Chondrocyte (in vitro differentiated cells): ENCODE data around the gene GNB1. TPM values are rescaled to one million over a fixed set of nuclear protein-coding genes. Genes with fewer than 3 reads are reported as not detected.
A peak's percentile ranks its signal among the peaks of the same experiment; 100 is the strongest.

ENCODE experiments used
- DNase-seq: peaks from one replicate; pipeline ENCODE4 v3.0.0; 2021; ENCODE audit warnings: mixed read lengths, low spot score
- H3K27ac Mint-ChIP-seq: one replicate; pipeline ENCODE4 v1.8.0; 2021; ENCODE audit warnings: mild to moderate bottlenecking, moderate library complexity, mixed read lengths; ENCODE audit not compliant: unreplicated experiment
- H3K27me3 Mint-ChIP-seq: 2 replicates; pipeline ENCODE4 v1.8.0; 2021; ENCODE audit warnings: low read depth, mixed read lengths
- H3K36me3 Mint-ChIP-seq: 2 replicates; pipeline ENCODE4 v1.8.0; 2021; ENCODE audit warnings: low read depth, mixed read lengths
- H3K4me1 Mint-ChIP-seq: 2 replicates; pipeline ENCODE4 v1.8.0; 2021; ENCODE audit warnings: low read depth, mild to moderate bottlenecking, mixed read lengths
- H3K4me3 Mint-ChIP-seq: one replicate; pipeline ENCODE4 v1.8.0; 2021; ENCODE audit warnings: mild to moderate bottlenecking, moderate library complexity, mixed read lengths; ENCODE audit not compliant: unreplicated experiment
- H3K9me3 Mint-ChIP-seq: 2 replicates; pipeline ENCODE4 v1.8.0; 2021; ENCODE audit warnings: low read depth, mixed read lengths
- CTCF ChIP-seq: fragments of 200-600 bp; sonication (generic); IDR thresholded peaks from 2 replicates; pipeline ENCODE4 v1.5.0; 2021; ENCODE audit warnings: antibody characterized with exemption, mild to moderate bottlenecking, moderate library complexity
- total RNA-seq: library from RNA; stranded (reverse); gene quantifications from 3 replicates; pipeline ENCODE4 v1.2.1, GENCODE V29; 2021

GNB1 gene
- total RNA-seq, 1 donor from 2014 or later = 538 TPM

GRCh38 chr1:1842360-1843146 lies 48.3 kb downstream of the GNB1 start:
- TF ChIP-seq CTCF = no peak
- H3K4me3 Mint-ChIP-seq = no peak overlapping the region
- no peaks in the 10 kb centered on the region for H3K27me3 Mint-ChIP-seq
- H3K36me3 Mint-ChIP-seq = peaks cover 3% of the 10 kb centered on the region
- peak; percentile 61 for DNase-seq
- peaks cover 55% of the 10 kb centered on the region for H3K4me1 Mint-ChIP-seq
- H3K9me3 Mint-ChIP-seq = no peaks in the 10 kb centered on the region
- peak overlapping the region; percentile 83 for H3K27ac Mint-ChIP-seq

GRCh38 chr1:1841575-1841995 lies 49.3 kb downstream of the GNB1 start:
- DNase-seq = no peak
- peaks cover 45% of the 10 kb centered on the region for H3K4me1 Mint-ChIP-seq
- H3K9me3 Mint-ChIP-seq = no peaks in the 10 kb centered on the region
- no peaks in the 10 kb centered on the region for H3K27me3 Mint-ChIP-seq
- H3K27ac Mint-ChIP-seq = peak overlapping the region; percentile 55
- H3K4me3 Mint-ChIP-seq = no peak overlapping the region
- H3K36me3 Mint-ChIP-seq = peaks cover 6% of the 10 kb centered on the region
- TF ChIP-seq CTCF = peak; percentile 43

DNA sequence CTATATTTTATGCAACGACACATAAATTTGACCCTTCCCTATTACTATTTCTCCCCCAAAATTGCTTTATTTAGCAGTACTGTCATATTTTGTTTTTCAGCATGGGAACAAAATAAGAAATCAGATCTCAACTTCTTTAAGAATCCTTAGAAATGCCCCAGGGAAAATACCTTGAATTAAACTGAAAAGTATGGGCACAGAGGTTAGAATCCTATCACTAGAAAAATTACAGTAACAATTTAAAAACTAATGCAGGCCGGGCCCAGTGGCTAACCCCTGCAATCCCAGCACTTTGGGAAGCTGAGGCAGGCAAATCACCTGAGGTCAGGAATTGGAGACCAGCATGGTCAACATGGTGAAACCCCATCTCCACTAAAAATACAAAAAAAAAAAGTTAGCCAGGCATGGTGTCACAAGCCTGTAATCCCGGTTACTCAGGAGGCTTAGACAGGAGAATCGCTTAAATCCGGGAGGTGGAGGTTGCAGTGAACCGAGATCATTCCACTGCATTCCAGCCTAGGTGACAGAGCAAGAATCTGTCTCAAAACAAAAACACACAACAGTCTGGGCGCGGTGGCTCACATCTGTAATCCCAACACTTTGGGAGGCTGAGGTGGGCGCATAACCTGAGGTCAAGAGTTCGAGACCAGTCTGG lies 51.4 kb downstream of the GNB1 start:
- Mint-ChIP-seq H3K27me3 (no peaks in the 10 kb centered on the region), H3K9me3 (no peaks in the 10 kb centered on the region), H3K36me3 (peaks cover 6% of the 10 kb centered on the region), H3K27ac (peak overlapping the region; percentile 58), H3K4me3 (no peak overlapping the region), H3K4me1 (peaks cover 42% of the 10 kb centered on the region)
- TF ChIP-seq CTCF = no peak
- peak; percentile 37 for DNase-seq

DNA sequence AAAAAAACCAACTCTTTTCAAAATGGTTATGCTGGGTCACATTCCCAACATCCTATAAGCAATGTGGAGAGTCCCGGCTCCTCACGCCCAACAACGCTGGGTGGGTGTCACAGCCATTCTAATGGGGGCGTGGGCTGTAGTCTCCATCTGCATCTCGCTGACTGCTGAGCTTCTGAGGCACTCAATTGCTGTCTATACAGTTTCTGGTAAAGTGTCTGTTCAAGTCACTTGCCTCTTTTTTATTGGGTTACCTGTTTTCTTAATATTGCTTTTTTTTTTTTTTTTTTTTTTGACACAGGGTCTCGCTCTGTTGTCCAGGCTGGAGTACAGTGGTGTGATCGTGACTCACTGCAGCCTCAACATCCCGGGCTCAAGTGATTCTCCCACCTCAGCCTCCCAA lies 54.8 kb downstream of the GNB1 start:
- peaks cover 48% of the 10 kb centered on the region for H3K4me1 Mint-ChIP-seq
- peaks cover 13% of the 10 kb centered on the region for H3K36me3 Mint-ChIP-seq
- no peaks in the 10 kb centered on the region for H3K9me3 Mint-ChIP-seq
- H3K4me3 Mint-ChIP-seq = no peak overlapping the region
- no peak for TF ChIP-seq CTCF
- H3K27ac Mint-ChIP-seq = no peak overlapping the region
- no peak for DNase-seq
- no peaks in the 10 kb centered on the region for H3K27me3 Mint-ChIP-seq

- TF ChIP-seq CTCF = no peak
- no peak overlapping the region for H3K4me3 Mint-ChIP-seq
- H3K9me3 Mint-ChIP-seq = no peaks in the 10 kb centered on the region
- H3K36me3 Mint-ChIP-seq = peaks cover 13% of the 10 kb centered on the region
- no peaks in the 10 kb centered on the region for H3K27me3 Mint-ChIP-seq
- no peak overlapping the region for H3K27ac Mint-ChIP-seq
- no peak for DNase-seq
- peaks cover 43% of the 10 kb centered on the region for H3K4me1 Mint-ChIP-seq
These were observed 55.3 kb downstream of the GNB1 start for GRCh38 chr1:1835546-1835945.
